IMR-90 (cell line): ENCODE results near the gene MBTD1. TPM values are rescaled to one million over a fixed set of nuclear protein-coding genes. Genes with fewer than 3 reads are reported as not detected.

Experiments
- ATAC-seq: fragments of 200-7000 bp; cut with Tn5 transposase; 2 replicates; pipeline ENCODE4 v1.9.1; 2020; ENCODE audit warnings: low read depth, mild to moderate bottlenecking, moderate library complexity
- BruUV-seq: library from RNA; stranded (reverse); fragments of 400-500 nt; replicated peaks from 2 replicates; lab custom pipeline; 2021; lab: Mats Ljungman, UMichigan
- CTCF ChIA-PET: fragments of 300-600 bp; formaldehyde crosslinking; extraction: SDS; loops from one replicate; lab custom pipeline; 2021; ENCODE audit warnings: antibody characterized with exemption; lab: Yijun Ruan, JAX
- POLR2A ChIA-PET: fragments of 300-600 bp; sonication (Branson Sonifier 250); formaldehyde crosslinking; loops from one replicate; lab custom pipeline; 2022; ENCODE audit warnings: antibody characterized with exemption; ENCODE audit not compliant: unreplicated experiment; lab: Charles Lee
- DNase-seq: peaks from one replicate; pipeline ENCODE4 v3.0.0; 2013
- H2AFZ ChIP-seq: replicated peaks from 2 replicates; pipeline ENCODE3; 2013; ENCODE audit warnings: low read length, mild to moderate bottlenecking; ENCODE audit not compliant: poor library complexity
- H2AK5ac ChIP-seq: 2 replicates; pipeline ENCODE4 v1.6.1; 2013; ENCODE audit warnings: low read depth, low read length, inconsistent platforms
- H2AK9ac ChIP-seq: replicated peaks from 2 replicates; pipeline ENCODE3; 2013; ENCODE audit warnings: mild to moderate bottlenecking, low read depth, low read length, moderate library complexity; ENCODE audit not compliant: poor library complexity
- H2BK120ac ChIP-seq: 2 replicates; pipeline ENCODE4 v1.6.1; 2013; ENCODE audit warnings: low read depth, low read length, inconsistent platforms
- H2BK15ac ChIP-seq: 3 replicates; pipeline ENCODE4 v1.6.1; 2013; ENCODE audit warnings: low read depth, low read length, inconsistent platforms
- H2BK20ac ChIP-seq: 2 replicates; pipeline ENCODE4 v1.6.1; 2013; ENCODE audit warnings: low read depth, mild to moderate bottlenecking, inconsistent platforms, low read length, moderate library complexity
- H2BK5ac ChIP-seq: 2 replicates; pipeline ENCODE4 v1.6.1; 2013; ENCODE audit warnings: mild to moderate bottlenecking, low read depth, low read length, inconsistent platforms; ENCODE audit not compliant: poor library complexity, severe bottlenecking
- H3K14ac ChIP-seq: replicated peaks from 2 replicates; pipeline ENCODE4 v1.6.1; 2013; ENCODE audit warnings: low read depth, low read length, inconsistent platforms
- H3K18ac ChIP-seq: 2 replicates; pipeline ENCODE4 v1.6.1; 2013; ENCODE audit warnings: low read depth, low read length, control low read depth
- H3K23ac ChIP-seq: 2 replicates; pipeline ENCODE4 v1.6.1; 2013; ENCODE audit warnings: low read depth, low read length, inconsistent platforms
- H3K27ac ChIP-seq: 2 replicates; pipeline ENCODE4 v1.5.1; 2013; ENCODE audit warnings: mild to moderate bottlenecking, control low read depth, low read length; ENCODE audit not compliant: insufficient read depth
- H3K27me3 ChIP-seq: 2 replicates; pipeline ENCODE4 v1.6.1; 2013; ENCODE audit warnings: low read length; ENCODE audit not compliant: control insufficient read depth, insufficient read depth
- H3K36me3 ChIP-seq: 2 replicates; pipeline ENCODE4 v1.6.1; 2013; ENCODE audit warnings: low read length, mixed read lengths; ENCODE audit not compliant: control insufficient read depth, insufficient read depth
- H3K4ac ChIP-seq: 2 replicates; pipeline ENCODE4 v1.6.1; 2013; ENCODE audit warnings: low read depth, low read length, inconsistent platforms
- H3K4me1 ChIP-seq: 2 replicates; pipeline ENCODE4 v1.6.1; 2013; ENCODE audit warnings: low read length, mixed read lengths; ENCODE audit not compliant: control insufficient read depth, insufficient read depth
- H3K4me2 ChIP-seq: 2 replicates; pipeline ENCODE4 v1.6.1; 2013; ENCODE audit warnings: low read depth, mild to moderate bottlenecking, control low read depth, low read length, moderate library complexity
- H3K4me3 ChIP-seq: 2 replicates; pipeline ENCODE4 v1.5.1; 2013; ENCODE audit warnings: low read depth, mild to moderate bottlenecking, control low read depth, low read length, moderate library complexity; ENCODE audit not compliant: insufficient read depth
- H3K56ac ChIP-seq: 2 replicates; pipeline ENCODE4 v1.6.1; 2013; ENCODE audit warnings: low read length, inconsistent platforms; ENCODE audit not compliant: insufficient read depth; ENCODE audit errors: extremely low read depth
- H3K79me1 ChIP-seq, 2 experiments: 2 replicates each; pipeline ENCODE4 v1.6.1; 2013; ENCODE audit warnings: low read length in 2 of 2, inconsistent platforms in 1 of 2, low read depth in 1 of 2
- H3K9ac ChIP-seq: 2 replicates; pipeline ENCODE4 v1.6.1; 2013; ENCODE audit warnings: low read depth, low read length, control low read depth
- H3K9me1 ChIP-seq: 2 replicates; pipeline ENCODE4 v1.6.1; 2013; ENCODE audit warnings: low read length, inconsistent platforms; ENCODE audit not compliant: insufficient read depth
- H3K9me3 ChIP-seq: 2 replicates; pipeline ENCODE4 v1.6.1; 2013; ENCODE audit warnings: low read length; ENCODE audit not compliant: control insufficient read depth, insufficient read depth
- H4K20me1 ChIP-seq: 2 replicates; pipeline ENCODE4 v1.6.1; 2013; ENCODE audit warnings: low read length, inconsistent platforms; ENCODE audit not compliant: insufficient read depth
- H4K5ac ChIP-seq: 2 replicates; pipeline ENCODE4 v1.6.1; 2013; ENCODE audit warnings: mild to moderate bottlenecking, low read depth, low read length, control low read depth
- H4K8ac ChIP-seq, 2 experiments: 2 replicates each; pipeline ENCODE4 v1.6.1; 2013; ENCODE audit warnings: low read depth in 2 of 2, low read length in 2 of 2, control low read depth in 1 of 2, inconsistent platforms in 1 of 2
- H4K91ac ChIP-seq: 2 replicates; pipeline ENCODE4 v1.6.1; 2013; ENCODE audit warnings: low read depth, low read length, inconsistent platforms; ENCODE audit not compliant: insufficient read depth
- BHLHE40 ChIP-seq: fragments of 150-350 bp; IDR thresholded peaks from 2 replicates; pipeline ENCODE4 v1.6.1; 2016; ENCODE audit warnings: mild to moderate bottlenecking, low read depth, low read length
- MAFK ChIP-seq: IDR thresholded peaks from 2 replicates; pipeline ENCODE4 v1.6.1; 2012; ENCODE audit warnings: low read depth, low read length, improper control_type of control experiment
- MXI1 ChIP-seq: IDR thresholded peaks from 2 replicates; pipeline ENCODE4 v1.6.1; 2012; ENCODE audit warnings: low read depth, mild to moderate bottlenecking, low read length, moderate library complexity, borderline replicate concordance
- POLR2A ChIP-seq: IDR thresholded peaks from 2 replicates; pipeline ENCODE4 v1.6.1; 2012; ENCODE audit warnings: mild to moderate bottlenecking, low read depth, low read length
- RCOR1 ChIP-seq: IDR thresholded peaks from 2 replicates; pipeline ENCODE4 v1.6.1; 2012; ENCODE audit warnings: mild to moderate bottlenecking, low read length, improper control_type of control experiment; ENCODE audit not compliant: insufficient replicate concordance
- WGBS, 2 experiments: methylation state at CpG; one replicate each; pipeline versions ENCODE4 v1.1.5 to v1.1.7; 2013; ENCODE audit warnings: missing lambda C conversion rate in 2 of 2; ENCODE audit not compliant: insufficient read length in 1 of 2; ENCODE audit errors: extremely low coverage in 2 of 2; 5-methylcytosine and 5-hydroxymethylcytosine counted together
- dilution Hi-C: fragments of 300-500 bp; cut with HindIII; formaldehyde crosslinking; loops from one replicate; pipeline ENCODE4 v1.14.3; 2018; ENCODE audit warnings: low sequenced_read_pairs; ENCODE audit not compliant: unreplicated experiment
- in situ Hi-C: fragments of 300-500 bp; cut with MboI; formaldehyde crosslinking; loops from 3 replicates; pipeline ENCODE4 v1.14.3; 2019; ENCODE audit warnings: low sequenced_read_pairs, inconsistent platforms, mixed read lengths
- intact Hi-C: fragments of 100-400 bp; cut with micrococcal nuclease; formaldehyde crosslinking; loops from 2 replicates; pipeline ENCODE4 v1.10.0; 2022
- polyA plus RNA-seq, 3 experiments: library from polyadenylated mRNA; depleted of rRNA; stranded (reverse); fragments of >200 nt; gene quantifications; 2 replicates each; pipeline ENCODE4 v1.2.3, GENCODE V29; 2012; ENCODE audit warnings: low replicate concordance in 1 of 3
- total RNA-seq: library from RNA; depleted of rRNA; stranded (reverse); fragments of >200 nt; gene quantifications from 2 replicates; pipeline ENCODE4 v1.2.3, GENCODE V29; 2012

MBTD1 gene
- total and polyA plus RNA-seq, 2 of the 4 experiments (the other 2 are of a cell fraction) = 3.2 to 5.6 TPM

- CTCF ChIA-PET = no interaction called here
- no peak for ATAC-seq
These were observed 68.0 kb downstream of the MBTD1 start for GRCh38 chr17:51191895-51192294.

More at GRCh38 chr17:51191895-51192294, 68.0 kb downstream of the MBTD1 start:
- Histone ChIP-seq H3K36me3 (peaks cover 33% of the 10 kb centered on the region), H3K4ac (no peak overlapping the region), H3K79me1 (no peaks in the 10 kb centered on the region), H4K20me1 (no peaks in the 10 kb centered on the region), H3K9me3 (no peaks in the 10 kb centered on the region), H4K8ac (no peak overlapping the region), H3K18ac (no peak overlapping the region), H2AFZ (no peak overlapping the region), H3K4me1 (0 out of 2 replicates have a peak, but pooled peaks cover 2% of the 10 kb centered on the region), H2BK20ac (no peak overlapping the region), H3K4me2 (no peak overlapping the region), H2BK5ac (no peak overlapping the region), H3K56ac (no peak overlapping the region), H3K9ac (no peak overlapping the region), H3K27me3 (no peaks in the 10 kb centered on the region), H3K9me1 (no peaks in the 10 kb centered on the region), H3K4me3 (no peak overlapping the region), H2BK120ac (no peak overlapping the region), H2AK5ac (no peak overlapping the region), H4K91ac (no peak overlapping the region), H4K5ac (no peak overlapping the region), H3K27ac (no peak overlapping the region), H2AK9ac (no peak overlapping the region), H3K14ac (no peak overlapping the region), H2BK15ac (no peak overlapping the region), H3K23ac (no peak overlapping the region)
- BruUV-seq = no TSS peak
- WGBS, 2 experiments = no CpG with 5 or more reads among the region's 2 CpGs
- intact Hi-C loops = no loop called here
- in situ Hi-C loops = no loop called here
- no peak for DNase-seq
- dilution Hi-C loops = no loop called here
- POLR2A ChIA-PET = no interaction called here
- peak; percentile 34; the same call in 1 of the 2 replicates for TF ChIP-seq MAFK
- TF ChIP-seq RCOR1 = no peak
- no peak for TF ChIP-seq MXI1
- no peak for TF ChIP-seq POLR2A
- no peak for TF ChIP-seq BHLHE40
